NCI-H2227 (cell line): ENCODE results near the gene KRT4.

Experiments
- DNase-seq: peaks from one replicate; lab custom pipeline; 2025; ENCODE audit not compliant: unreplicated experiment; lab: John Stamatoyannopoulos, UW

Gene KRT4

GRCh38 chr12:52822771-52823510 is 9.0 kb upstream of the KRT4 start:
- no peak for DNase-seq

GRCh38 chr12:52821826-52822660 is 8.1 kb upstream of the KRT4 start:
- DNase-seq = no peak

GRCh38 chr12:52821071-52821730 is 7.3 kb upstream of the KRT4 start:
- DNase-seq = no peak

- no peak for DNase-seq
Observed at GRCh38 chr12:52820521-52820920, 6.6 kb upstream of the KRT4 start.

GRCh38 chr12:52819731-52820510 is 6.0 kb upstream of the KRT4 start:
- no peak for DNase-seq

- DNase-seq = no peak
Observed at GRCh38 chr12:52818887-52819420, 5.0 kb upstream of the KRT4 start.

- peak; percentile 60 for DNase-seq
Observed at GRCh38 chr12:52818388-52818787, 4.5 kb upstream of the KRT4 start.

GRCh38 chr12:52817699-52818238 is 3.9 kb upstream of the KRT4 start:
- DNase-seq = no peak

GRCh38 chr12:52817003-52817698 is 3.2 kb upstream of the KRT4 start:
- DNase-seq = no peak

- DNase-seq = no peak
Observed at GRCh38 chr12:52815676-52816588, 2.0 kb upstream of the KRT4 start.

- no peak for DNase-seq
Observed at GRCh38 chr12:52815161-52815560, 1.2 kb upstream of the KRT4 start.

GRCh38 chr12:52814710-52815155 is 817 bp upstream of the KRT4 start:
- DNase-seq = no peak

- no peak for DNase-seq
Observed at GRCh38 chr12:52813203-52813819, 605 bp downstream of the KRT4 start.

GRCh38 chr12:52812749-52813148 is 1.2 kb downstream of the KRT4 start:
- DNase-seq = no peak

GRCh38 chr12:52812073-52812400 is 1.9 kb downstream of the KRT4 start:
- no peak for DNase-seq

GRCh38 chr12:52811191-52812072 is 2.5 kb downstream of the KRT4 start:
- DNase-seq = no peak

GRCh38 chr12:52810554-52810953 is 3.4 kb downstream of the KRT4 start:
- DNase-seq = no peak

GRCh38 chr12:52809166-52809565 is 4.8 kb downstream of the KRT4 start:
- no peak for DNase-seq
